ENCODE data around the gene FBXO27.

GRCh38 chr19:39047073-39047472, 14.7 kb upstream of the FBXO27 start:
- TF ChIP-seq CTCF (conservative IDR thresholded peaks at IDR 0.05; ENCODE audit: low read depth in 2 of 2), result no peak
- no peak for TF ChIP-seq POLR2AphosphoS5 (IDR thresholded peaks at IDR 0.05; ENCODE audit: low read depth)
- no peak for TF ChIP-seq EZH2 (IDR thresholded peaks at IDR 0.05; ENCODE audit: low read depth, unreplicated experiment)
- no peak for TF ChIP-seq ZNF114 (CRISPR knock-in tag; IDR thresholded peaks at IDR 0.05)
- no peak for TF ChIP-seq REST (IDR thresholded peaks at IDR 0.05; ENCODE audit: unreplicated experiment)
- no peak for TF ChIP-seq ZNF462 (CRISPR knock-in tag; IDR thresholded peaks at IDR 0.05)
- no peak for TF ChIP-seq JUNB (IDR thresholded peaks at IDR 0.05; ENCODE audit: unreplicated experiment)
- TF ChIP-seq EZH2phosphoT487 (IDR thresholded peaks at IDR 0.05; ENCODE audit: unreplicated experiment), result no peak

Measured in GM23338 (cell line).